Fibroblast of lung (primary cell): Measurements from ENCODE around the gene ATG5. TPM values are rescaled to one million over a fixed set of nuclear protein-coding genes. Genes with fewer than 3 reads are reported as not detected.
A peak's percentile ranks its signal among the peaks of the same experiment; 100 is the strongest.

Source experiments
- DNase-seq, 2 donors: peaks; one replicate each; pipeline versions ENCODE4 v3.0.0 to v3.0.0-alpha.2; 2010; ENCODE audit warnings: low read depth in 2 of 2
- H2AFZ ChIP-seq: 2 replicates; pipeline ENCODE4 v1.5.1; 2012; ENCODE audit warnings: low read length, control low read depth, inconsistent platforms
- H3K27ac ChIP-seq: 2 replicates; pipeline ENCODE4 v1.5.1; 2011; ENCODE audit warnings: low read length, control low read depth; ENCODE audit not compliant: insufficient read depth
- H3K27me3 ChIP-seq: 2 replicates; pipeline ENCODE4 v1.5.1; 2011; ENCODE audit warnings: mild to moderate bottlenecking, low read length; ENCODE audit not compliant: control insufficient read depth, insufficient read depth
- H3K36me3 ChIP-seq: 2 replicates; pipeline ENCODE4 v1.5.1; 2011; ENCODE audit warnings: low read length; ENCODE audit not compliant: control insufficient read depth, insufficient read depth
- H3K4me1 ChIP-seq: 2 replicates; pipeline ENCODE4 v1.5.1; 2011; ENCODE audit warnings: low read length; ENCODE audit not compliant: control insufficient read depth, insufficient read depth; ENCODE audit errors: extremely low read depth
- H3K4me2 ChIP-seq: 2 replicates; pipeline ENCODE4 v1.5.1; 2011; ENCODE audit warnings: low read length, control low read depth; ENCODE audit not compliant: insufficient read depth; ENCODE audit errors: extremely low read depth
- H3K4me3 ChIP-seq, 4 experiments: fragments of 200-600 bp in 1 of 4; sonication (generic) in 1 of 4; replicated peaks in 1 of 4; 2 replicates each; pipeline ENCODE4 v1.5.1; 2011 to 2016; ENCODE audit warnings: low read length in 4 of 4, low read depth in 3 of 4, mild to moderate bottlenecking in 3 of 4, control low read depth in 2 of 4, inconsistent platforms in 1 of 4, mixed read lengths in 1 of 4; ENCODE audit not compliant: insufficient read depth in 1 of 4; ENCODE audit errors: control extremely low read depth in 1 of 4
- H3K79me2 ChIP-seq: 2 replicates; pipeline ENCODE4 v1.5.1; 2012; ENCODE audit warnings: mild to moderate bottlenecking, low read length, inconsistent platforms; ENCODE audit not compliant: control insufficient read depth, insufficient read depth
- H3K9ac ChIP-seq: 2 replicates; pipeline ENCODE4 v1.5.1; 2011; ENCODE audit warnings: mild to moderate bottlenecking, low read length, control low read depth; ENCODE audit not compliant: insufficient read depth
- H3K9me3 ChIP-seq: 2 replicates; pipeline ENCODE4 v1.5.1; 2012; ENCODE audit warnings: low read depth, low read length; ENCODE audit not compliant: control insufficient read depth, insufficient read depth
- H4K20me1 ChIP-seq: 2 replicates; pipeline ENCODE4 v1.5.1; 2011; ENCODE audit warnings: low read length; ENCODE audit not compliant: control insufficient read depth, insufficient read depth; ENCODE audit errors: extremely low read depth
- EZH2 ChIP-seq: IDR thresholded peaks from 2 replicates; pipeline ENCODE4 v1.5.1; 2012; ENCODE audit warnings: low read length, control low read depth, mild to moderate bottlenecking; ENCODE audit errors: missing control alignments
- polyA plus RNA-seq, 2 donors: library from polyadenylated mRNA; depleted of rRNA in 1 of 2; stranded (reverse) in 1 of 2; unstranded in 1 of 2; fragments of >200 nt; gene quantifications; 2 replicates each; pipeline ENCODE4 v1.2.1, GENCODE V29; 2011 to 2012; ENCODE audit warnings: missing spikeins in 1 of 2
- total RNA-seq: library from RNA; depleted of rRNA; stranded (reverse); fragments of >200 nt; gene quantifications from 2 replicates; pipeline ENCODE4 v1.2.1, GENCODE V29; 2014
- TF ChIP-seq, protein P1 (sequence below), 2 donors: IDR thresholded peaks in 1 of 2; conservative IDR thresholded peaks in 1 of 2; 1 replicate in 1 of 2; 2 replicates in 1 of 2; pipeline ENCODE4 v1.5.1; 2011 to 2012; ENCODE audit warnings: low read length in 2 of 2, control low read depth in 1 of 2, inconsistent platforms in 1 of 2, low read depth in 1 of 2, mild to moderate bottlenecking in 1 of 2

The ATG5 gene
- total and polyA plus RNA-seq, 2 donors (not counting 1 experiment from before 2014, with no cell fraction given): 38.6 to 64.7 TPM

GRCh38 chr6:106163446-106163965 lies 162.1 kb downstream of the ATG5 start:
- Histone ChIP-seq H3K79me2 (no peaks in the 10 kb centered on the region), H3K4me1 (peaks cover 11% of the 10 kb centered on the region), H3K4me2 (peak overlapping the region; percentile 58), H3K27me3 (no peaks in the 10 kb centered on the region), H3K4me3 (peak overlapping the region in 1 of 4 experiments; percentile 23), H3K36me3 (no peaks in the 10 kb centered on the region), H2AFZ (peak overlapping the region; percentile 36), H4K20me1 (no peaks in the 10 kb centered on the region), H3K9me3 (no peaks in the 10 kb centered on the region), H3K9ac (no peak overlapping the region), H3K27ac (peak overlapping the region; percentile 81)
- peak; percentile 74 to 81 for DNase-seq
- TF ChIP-seq, protein P1, sequence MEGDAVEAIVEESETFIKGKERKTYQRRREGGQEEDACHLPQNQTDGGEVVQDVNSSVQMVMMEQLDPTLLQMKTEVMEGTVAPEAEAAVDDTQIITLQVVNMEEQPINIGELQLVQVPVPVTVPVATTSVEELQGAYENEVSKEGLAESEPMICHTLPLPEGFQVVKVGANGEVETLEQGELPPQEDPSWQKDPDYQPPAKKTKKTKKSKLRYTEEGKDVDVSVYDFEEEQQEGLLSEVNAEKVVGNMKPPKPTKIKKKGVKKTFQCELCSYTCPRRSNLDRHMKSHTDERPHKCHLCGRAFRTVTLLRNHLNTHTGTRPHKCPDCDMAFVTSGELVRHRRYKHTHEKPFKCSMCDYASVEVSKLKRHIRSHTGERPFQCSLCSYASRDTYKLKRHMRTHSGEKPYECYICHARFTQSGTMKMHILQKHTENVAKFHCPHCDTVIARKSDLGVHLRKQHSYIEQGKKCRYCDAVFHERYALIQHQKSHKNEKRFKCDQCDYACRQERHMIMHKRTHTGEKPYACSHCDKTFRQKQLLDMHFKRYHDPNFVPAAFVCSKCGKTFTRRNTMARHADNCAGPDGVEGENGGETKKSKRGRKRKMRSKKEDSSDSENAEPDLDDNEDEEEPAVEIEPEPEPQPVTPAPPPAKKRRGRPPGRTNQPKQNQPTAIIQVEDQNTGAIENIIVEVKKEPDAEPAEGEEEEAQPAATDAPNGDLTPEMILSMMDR (conservative IDR thresholded peaks at IDR 0.05 in 1 of 2, IDR thresholded peaks at IDR 0.05 in 1 of 2; ENCODE audit: low read depth in 1 of 2, low read length in 2 of 2): peak; percentile 9 to 33
- no peak for TF ChIP-seq EZH2

DNA sequence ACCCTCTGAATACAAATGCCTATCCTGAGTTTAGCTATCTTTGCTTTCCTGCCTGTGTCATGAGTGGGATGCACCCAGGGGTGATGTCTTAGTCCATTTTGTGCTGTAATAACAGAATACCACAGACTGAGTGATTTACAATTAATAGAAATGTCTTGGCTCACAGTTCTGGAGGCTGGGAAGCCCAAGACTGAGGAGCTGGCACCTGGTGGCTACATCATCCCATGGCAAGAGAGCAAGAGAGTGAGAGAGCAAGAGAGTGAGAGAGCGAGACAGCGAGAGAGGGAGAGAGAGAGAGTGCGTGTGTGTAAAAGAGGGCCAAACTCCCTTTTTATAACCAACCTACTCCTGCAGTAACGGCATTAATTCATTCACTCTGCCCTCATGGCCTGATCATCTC lies 162.6 kb downstream of the ATG5 start:
- H3K4me2 ChIP-seq: peak overlapping the region; percentile 58
- H3K36me3 ChIP-seq: no peaks in the 10 kb centered on the region
- peak overlapping the region in 1 of 4 experiments; percentile 6 for H3K4me3 ChIP-seq
- TF ChIP-seq, protein P1 (conservative IDR thresholded peaks at IDR 0.05 in 1 of 2, IDR thresholded peaks at IDR 0.05 in 1 of 2; ENCODE audit: low read depth in 1 of 2, low read length in 2 of 2): no peak
- TF ChIP-seq EZH2: no peak
- peak overlapping the region; percentile 81 for H3K27ac ChIP-seq
- no peaks in the 10 kb centered on the region for H3K27me3 ChIP-seq
- no peaks in the 10 kb centered on the region for H4K20me1 ChIP-seq
- H3K9ac ChIP-seq: no peak overlapping the region
- peak in 1 of 2 donors; percentile 63 for DNase-seq
- H2AFZ ChIP-seq: peak overlapping the region; percentile 36
- H3K79me2 ChIP-seq: no peaks in the 10 kb centered on the region
- no peaks in the 10 kb centered on the region for H3K9me3 ChIP-seq
- H3K4me1 ChIP-seq: peaks cover 13% of the 10 kb centered on the region

DNA sequence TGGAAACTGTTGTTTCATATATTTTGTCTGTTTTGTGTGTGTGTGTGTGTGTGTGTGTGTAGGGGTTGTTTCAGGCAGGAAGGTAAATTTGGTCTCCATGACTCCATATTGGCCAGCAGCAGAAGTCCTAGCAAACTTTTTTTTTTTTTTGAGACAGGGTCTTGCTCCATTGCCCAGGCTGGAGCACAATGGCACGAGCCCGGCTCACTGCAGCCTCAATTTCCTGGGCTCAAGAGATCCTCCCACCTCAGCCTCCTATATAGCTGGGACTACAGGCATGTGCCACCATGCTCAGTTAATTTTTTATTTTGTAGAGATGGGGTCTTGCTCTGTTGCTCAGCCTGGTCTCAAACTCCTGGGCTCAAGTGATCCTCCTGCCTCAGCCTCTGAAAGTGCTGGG lies 163.7 kb downstream of the ATG5 start:
- Histone ChIP-seq H3K4me1 (peaks cover 17% of the 10 kb centered on the region), H4K20me1 (no peaks in the 10 kb centered on the region), H2AFZ (no peak overlapping the region), H3K9ac (no peak overlapping the region), H3K4me3 (no peak overlapping the region), H3K36me3 (no peaks in the 10 kb centered on the region), H3K79me2 (no peaks in the 10 kb centered on the region), H3K27ac (no peak overlapping the region), H3K4me2 (no peak overlapping the region), H3K9me3 (no peaks in the 10 kb centered on the region), H3K27me3 (no peaks in the 10 kb centered on the region)
- no peak for TF ChIP-seq EZH2
- TF ChIP-seq, protein P1 (conservative IDR thresholded peaks at IDR 0.05 in 1 of 2, IDR thresholded peaks at IDR 0.05 in 1 of 2; ENCODE audit: low read depth in 1 of 2, low read length in 2 of 2): no peak
- DNase-seq: no peak
